ENCODE measurements around the gene ACTMAP. TPM values are rescaled to one million over a fixed set of nuclear protein-coding genes. Genes with fewer than 3 reads are reported as not detected.

Gene ACTMAP
- total and polyA plus RNA-seq, 12 donors = 2.2 to 28.0 (median 12.2) TPM

DNA sequence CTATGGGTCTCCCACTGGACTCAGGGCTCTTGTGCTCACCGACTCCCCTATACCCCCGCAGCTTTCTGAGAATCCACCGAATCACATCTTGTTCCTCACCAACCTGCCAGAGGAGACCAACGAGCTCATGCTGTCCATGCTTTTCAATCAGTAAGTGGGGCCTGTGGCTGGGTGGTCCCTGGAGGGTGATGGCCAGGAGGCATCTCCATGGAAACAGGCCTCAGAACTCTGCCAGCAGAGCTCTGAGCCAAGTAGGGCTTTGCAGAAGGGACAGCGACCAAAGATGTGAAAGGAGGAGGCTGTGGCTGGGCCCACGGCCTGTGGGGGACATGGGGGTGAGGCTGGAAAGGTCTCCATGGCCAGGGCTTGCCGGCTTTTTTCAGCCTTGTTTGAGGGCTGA is 13.2 kb upstream of the ACTMAP start:
- intact Hi-C loops (cut with DNase I) = no loop called here
- WGBS, 4 donors = 89 to 96% (median 93%) methylated on average over 6 to 7 of the region's 7 CpGs
- Histone ChIP-seq H3K36me3 (replicated peaks in 1 of 2) (peaks cover 0 to 85% of the 10 kb centered on the region in 2 donors), H3K4me1 (replicated peaks in 1 of 2) (no peaks in the 10 kb centered on the region), H3K4me3 (no peak overlapping the region), H3K27me3 (no peaks in the 10 kb centered on the region), H3K9me3 (replicated peaks in 1 of 3) (no peaks in the 10 kb centered on the region), H3K27ac (no peak overlapping the region)
- no peak for DNase-seq
- TF ChIP-seq POLR2A (IDR thresholded peaks at IDR 0.05) = no peak
- TF ChIP-seq, protein P1, sequence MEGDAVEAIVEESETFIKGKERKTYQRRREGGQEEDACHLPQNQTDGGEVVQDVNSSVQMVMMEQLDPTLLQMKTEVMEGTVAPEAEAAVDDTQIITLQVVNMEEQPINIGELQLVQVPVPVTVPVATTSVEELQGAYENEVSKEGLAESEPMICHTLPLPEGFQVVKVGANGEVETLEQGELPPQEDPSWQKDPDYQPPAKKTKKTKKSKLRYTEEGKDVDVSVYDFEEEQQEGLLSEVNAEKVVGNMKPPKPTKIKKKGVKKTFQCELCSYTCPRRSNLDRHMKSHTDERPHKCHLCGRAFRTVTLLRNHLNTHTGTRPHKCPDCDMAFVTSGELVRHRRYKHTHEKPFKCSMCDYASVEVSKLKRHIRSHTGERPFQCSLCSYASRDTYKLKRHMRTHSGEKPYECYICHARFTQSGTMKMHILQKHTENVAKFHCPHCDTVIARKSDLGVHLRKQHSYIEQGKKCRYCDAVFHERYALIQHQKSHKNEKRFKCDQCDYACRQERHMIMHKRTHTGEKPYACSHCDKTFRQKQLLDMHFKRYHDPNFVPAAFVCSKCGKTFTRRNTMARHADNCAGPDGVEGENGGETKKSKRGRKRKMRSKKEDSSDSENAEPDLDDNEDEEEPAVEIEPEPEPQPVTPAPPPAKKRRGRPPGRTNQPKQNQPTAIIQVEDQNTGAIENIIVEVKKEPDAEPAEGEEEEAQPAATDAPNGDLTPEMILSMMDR (IDR thresholded peaks at IDR 0.05) = no peak

DNA sequence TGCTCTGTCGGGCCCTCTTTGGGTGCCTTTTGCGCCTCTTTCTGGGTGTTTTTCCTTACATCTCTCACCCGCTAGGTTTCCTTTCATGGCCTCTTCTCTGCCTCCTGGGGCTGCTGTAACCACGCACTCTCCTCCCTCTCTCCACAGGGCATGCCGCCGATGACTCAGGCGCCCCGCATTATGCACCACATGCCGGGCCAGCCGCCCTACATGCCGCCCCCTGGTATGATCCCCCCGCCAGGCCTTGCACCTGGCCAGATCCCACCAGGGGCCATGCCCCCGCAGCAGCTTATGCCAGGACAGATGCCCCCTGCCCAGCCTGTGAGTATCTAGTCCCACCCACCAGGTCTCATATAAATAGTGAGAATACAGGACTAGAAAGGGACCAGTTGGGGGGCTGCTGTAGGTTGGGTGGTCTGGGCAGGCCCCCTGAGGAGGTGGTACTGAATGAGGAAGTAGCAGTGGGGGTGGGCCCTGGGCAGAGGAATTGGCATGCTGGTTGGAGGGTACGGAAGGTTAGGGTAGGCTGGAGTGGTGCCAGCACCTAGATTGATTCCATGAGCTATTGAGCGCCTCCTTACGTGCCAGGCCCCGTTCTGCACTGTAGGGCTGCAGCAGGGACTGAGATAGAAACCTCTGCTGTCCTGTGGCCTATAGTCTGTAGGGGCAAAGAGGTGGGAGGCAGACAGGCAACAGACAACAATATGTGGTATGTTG is 12.6 kb upstream of the ACTMAP start:
- no peak overlapping the region for H3K4me3 ChIP-seq
- 85 to 90% (median 88%) methylated on average over 17 of the region's 17 CpGs for WGBS, 4 donors
- intact Hi-C loops (cut with DNase I) = no loop called here
- no peak for DNase-seq
- H3K27me3 ChIP-seq = no peaks in the 10 kb centered on the region
- H3K4me1 ChIP-seq (replicated peaks in 1 of 2) = no peaks in the 10 kb centered on the region
- H3K9me3 ChIP-seq (replicated peaks in 1 of 3) = no peaks in the 10 kb centered on the region
- peak overlapping the region in 1 of 5 donors; percentile 7 for H3K27ac ChIP-seq
- H3K36me3 ChIP-seq (replicated peaks in 1 of 2) = peaks cover 0 to 91% of the 10 kb centered on the region in 2 donors
- TF ChIP-seq, protein P1 (IDR thresholded peaks at IDR 0.05) = no peak
- no peak for TF ChIP-seq POLR2A (IDR thresholded peaks at IDR 0.05)

DNA sequence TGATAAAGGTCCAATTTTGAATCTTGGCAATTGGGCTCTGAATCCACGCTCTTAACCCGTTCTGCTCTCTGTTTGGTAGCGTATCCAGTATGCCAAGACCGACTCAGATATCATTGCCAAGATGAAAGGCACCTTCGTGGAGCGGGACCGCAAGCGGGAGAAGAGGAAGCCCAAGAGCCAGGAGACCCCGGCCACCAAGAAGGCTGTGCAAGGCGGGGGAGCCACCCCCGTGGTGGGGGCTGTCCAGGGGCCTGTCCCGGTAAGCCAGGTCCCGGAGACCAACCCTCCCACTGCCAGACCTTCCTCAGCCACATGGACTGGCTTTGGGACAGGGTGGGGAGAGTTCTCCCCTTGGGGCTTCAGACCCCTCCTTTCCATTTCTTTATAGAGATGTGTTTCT is 9.1 kb upstream of the ACTMAP start:
- H3K27ac ChIP-seq = no peak overlapping the region
- peaks cover 5 to 24% of the 10 kb centered on the region in 2 donors for H3K4me1 ChIP-seq (replicated peaks in 1 of 2)
- no peak overlapping the region for H3K4me3 ChIP-seq
- WGBS, 4 donors = 90 to 95% (median 92%) methylated on average over 5 to 13 of the region's 13 CpGs
- H3K27me3 ChIP-seq = no peaks in the 10 kb centered on the region
- intact Hi-C loops (cut with DNase I) = no loop called here
- no peak for DNase-seq
- TF ChIP-seq, protein P1 (IDR thresholded peaks at IDR 0.05) = no peak
- TF ChIP-seq POLR2A (IDR thresholded peaks at IDR 0.05) = no peak
- peaks cover 0 to 70% of the 10 kb centered on the region in 2 donors for H3K36me3 ChIP-seq (replicated peaks in 1 of 2)
- H3K9me3 ChIP-seq (replicated peaks in 1 of 3) = no peaks in the 10 kb centered on the region

DNA sequence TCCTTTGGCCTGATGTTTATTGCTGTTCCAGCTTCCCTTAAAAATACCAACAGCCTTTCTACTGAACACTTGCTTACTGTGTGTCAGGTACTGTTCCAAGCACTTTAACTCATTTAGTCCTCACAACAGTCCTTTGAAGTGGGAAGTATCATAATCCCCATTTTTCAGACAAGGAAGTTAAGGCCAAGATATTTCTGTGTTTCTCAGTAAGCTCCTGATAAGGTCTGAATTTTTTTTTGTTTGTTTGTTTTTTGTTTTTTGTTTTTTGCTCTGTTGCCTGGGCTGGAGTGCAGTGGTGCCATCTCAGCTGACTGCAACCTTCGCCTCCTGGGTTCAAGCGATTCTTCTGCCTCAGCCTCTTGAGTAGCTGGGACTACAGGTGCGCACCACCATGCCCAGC is 8.2 kb upstream of the ACTMAP start:
- H3K4me1 ChIP-seq (replicated peaks in 1 of 2) = peaks cover 13 to 33% of the 10 kb centered on the region in 2 donors
- H3K36me3 ChIP-seq (replicated peaks in 1 of 2) = peaks cover 0 to 62% of the 10 kb centered on the region in 2 donors
- TF ChIP-seq, protein P1 (IDR thresholded peaks at IDR 0.05) = no peak
- no peak for TF ChIP-seq POLR2A (IDR thresholded peaks at IDR 0.05)
- no peaks in the 10 kb centered on the region for H3K27me3 ChIP-seq
- no peak overlapping the region for H3K27ac ChIP-seq
- intact Hi-C loops (cut with DNase I) = no loop called here
- H3K9me3 ChIP-seq (replicated peaks in 1 of 3) = no peaks in the 10 kb centered on the region
- 94 to 100% (median 96%) methylated on average over 3 of the region's 3 CpGs for WGBS, 4 donors
- H3K4me3 ChIP-seq = no peak overlapping the region
- no peak for DNase-seq

Measured in adrenal gland (tissue), 12 donors.